GDM1 (cell line): Measurements from ENCODE around the gene SCAF1.

Experiments
- DNase-seq: peaks from one replicate; lab custom pipeline; 2025; lab: John Stamatoyannopoulos, UW

Gene SCAF1

GRCh38 chr19:49643466-49643865, 1.5 kb downstream of the SCAF1 start:
- no peak for DNase-seq

- no peak for DNase-seq
Observed at GRCh38 chr19:49645592-49645991, 3.6 kb downstream of the SCAF1 start.

GRCh38 chr19:49645995-49646394, 4.0 kb downstream of the SCAF1 start:
- no peak for DNase-seq

- no peak for DNase-seq
Observed at GRCh38 chr19:49646586-49646985, 4.6 kb downstream of the SCAF1 start.

DNA sequence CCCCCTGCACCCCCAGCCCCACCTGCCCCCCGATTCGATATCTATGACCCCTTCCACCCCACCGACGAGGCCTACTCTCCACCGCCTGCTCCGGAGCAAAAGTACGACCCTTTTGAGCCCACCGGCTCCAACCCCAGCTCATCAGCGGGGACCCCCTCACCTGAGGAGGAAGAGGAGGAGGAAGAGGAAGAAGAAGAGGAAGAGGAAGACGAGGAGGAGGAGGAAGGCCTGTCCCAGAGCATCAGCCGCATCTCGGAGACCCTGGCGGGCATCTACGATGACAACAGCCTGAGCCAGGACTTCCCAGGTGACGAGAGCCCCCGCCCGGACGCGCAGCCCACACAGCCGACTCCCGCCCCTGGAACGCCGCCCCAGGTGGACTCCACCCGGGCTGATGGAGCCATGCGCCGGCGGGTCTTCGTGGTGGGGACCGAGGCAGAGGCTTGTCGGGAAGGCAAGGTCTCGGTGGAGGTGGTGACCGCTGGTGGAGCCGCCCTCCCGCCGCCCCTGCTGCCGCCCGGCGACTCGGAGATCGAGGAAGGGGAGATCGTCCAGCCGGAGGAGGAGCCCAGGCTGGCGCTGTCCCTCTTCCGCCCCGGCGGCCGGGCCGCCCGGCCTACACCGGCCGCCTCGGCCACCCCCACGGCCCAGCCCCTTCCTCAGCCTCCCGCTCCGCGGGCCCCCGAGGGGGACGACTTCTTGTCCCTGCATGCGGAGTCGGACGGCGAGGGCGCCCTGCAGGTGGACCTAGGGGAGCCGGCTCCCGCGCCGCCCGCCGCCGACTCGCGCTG, 9.2 kb downstream of the SCAF1 start:
- DNase-seq: no peak

DNA sequence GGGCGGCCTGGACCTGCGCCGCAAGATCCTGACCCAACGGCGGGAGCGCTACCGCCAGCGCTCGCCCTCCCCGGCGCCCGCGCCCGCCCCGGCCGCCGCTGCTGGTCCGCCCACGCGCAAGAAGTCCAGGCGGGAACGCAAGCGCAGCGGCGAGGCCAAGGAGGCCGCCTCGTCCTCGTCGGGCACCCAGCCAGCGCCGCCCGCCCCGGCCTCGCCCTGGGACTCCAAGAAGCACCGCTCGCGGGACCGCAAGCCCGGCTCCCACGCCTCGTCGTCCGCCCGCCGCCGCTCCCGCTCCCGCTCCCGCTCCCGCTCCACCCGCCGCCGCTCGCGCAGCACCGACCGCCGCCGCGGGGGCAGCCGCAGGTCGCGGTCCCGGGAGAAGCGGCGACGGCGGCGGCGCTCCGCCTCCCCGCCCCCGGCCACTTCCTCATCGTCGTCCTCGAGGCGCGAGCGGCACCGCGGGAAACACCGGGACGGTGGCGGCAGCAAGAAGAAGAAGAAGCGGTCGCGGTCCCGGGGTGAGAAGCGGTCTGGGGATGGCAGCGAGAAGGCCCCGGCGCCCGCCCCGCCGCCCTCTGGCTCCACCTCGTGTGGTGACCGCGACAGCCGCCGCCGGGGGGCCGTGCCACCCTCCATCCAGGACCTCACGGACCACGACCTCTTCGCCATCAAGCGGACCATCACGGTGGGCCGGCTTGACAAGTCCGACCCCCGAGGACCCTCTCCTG, 10.0 kb downstream of the SCAF1 start:
- no peak for DNase-seq

DNA sequence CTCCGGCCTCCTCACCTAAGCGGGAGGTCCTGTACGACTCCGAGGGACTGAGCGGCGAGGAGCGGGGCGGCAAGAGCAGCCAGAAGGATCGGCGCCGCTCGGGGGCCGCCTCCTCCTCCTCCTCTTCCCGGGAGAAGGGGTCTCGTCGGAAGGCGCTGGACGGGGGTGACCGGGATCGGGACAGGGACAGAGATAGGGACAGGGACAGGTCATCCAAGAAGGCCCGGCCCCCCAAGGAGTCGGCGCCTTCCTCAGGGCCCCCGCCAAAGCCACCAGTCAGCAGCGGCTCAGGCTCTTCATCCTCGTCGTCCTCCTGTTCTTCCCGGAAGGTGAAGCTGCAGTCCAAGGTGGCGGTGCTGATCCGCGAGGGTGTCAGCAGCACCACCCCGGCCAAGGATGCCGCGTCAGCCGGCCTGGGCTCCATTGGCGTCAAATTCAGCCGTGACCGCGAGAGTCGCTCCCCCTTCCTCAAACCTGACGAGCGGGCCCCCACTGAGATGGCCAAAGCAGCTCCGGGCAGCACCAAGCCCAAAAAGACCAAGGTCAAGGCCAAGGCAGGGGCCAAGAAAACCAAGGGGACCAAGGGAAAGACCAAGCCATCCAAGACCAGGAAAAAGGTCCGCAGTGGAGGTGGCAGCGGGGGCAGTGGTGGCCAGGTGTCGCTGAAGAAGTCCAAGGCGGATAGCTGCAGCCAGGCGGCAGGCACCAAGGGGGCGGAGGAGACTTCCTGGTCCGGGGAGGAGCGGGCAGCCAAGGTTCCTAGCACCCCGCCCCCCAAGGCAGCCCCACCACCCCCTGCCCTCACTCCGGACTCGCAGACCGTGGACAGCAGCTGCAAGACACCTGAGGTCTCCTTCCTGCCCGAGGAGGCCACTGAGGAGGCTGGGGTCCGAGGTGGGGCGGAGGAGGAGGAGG, 10.8 kb downstream of the SCAF1 start:
- no peak for DNase-seq

DNA sequence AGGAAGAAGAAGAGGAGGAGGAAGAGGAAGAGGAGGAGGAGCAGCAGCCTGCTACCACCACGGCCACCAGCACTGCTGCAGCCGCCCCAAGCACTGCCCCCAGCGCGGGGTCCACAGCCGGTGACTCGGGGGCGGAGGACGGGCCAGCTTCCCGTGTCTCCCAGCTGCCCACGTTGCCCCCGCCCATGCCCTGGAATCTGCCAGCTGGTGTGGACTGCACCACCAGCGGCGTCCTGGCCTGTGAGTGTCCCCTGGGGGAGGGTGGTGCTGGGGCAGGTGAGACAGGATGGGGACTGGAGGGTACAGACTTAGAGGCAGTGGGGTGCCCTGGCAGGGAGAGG, 11.4 kb downstream of the SCAF1 start:
- DNase-seq: no peak

GRCh38 chr19:49654581-49654980, 12.6 kb downstream of the SCAF1 start:
- no peak for DNase-seq

DNA sequence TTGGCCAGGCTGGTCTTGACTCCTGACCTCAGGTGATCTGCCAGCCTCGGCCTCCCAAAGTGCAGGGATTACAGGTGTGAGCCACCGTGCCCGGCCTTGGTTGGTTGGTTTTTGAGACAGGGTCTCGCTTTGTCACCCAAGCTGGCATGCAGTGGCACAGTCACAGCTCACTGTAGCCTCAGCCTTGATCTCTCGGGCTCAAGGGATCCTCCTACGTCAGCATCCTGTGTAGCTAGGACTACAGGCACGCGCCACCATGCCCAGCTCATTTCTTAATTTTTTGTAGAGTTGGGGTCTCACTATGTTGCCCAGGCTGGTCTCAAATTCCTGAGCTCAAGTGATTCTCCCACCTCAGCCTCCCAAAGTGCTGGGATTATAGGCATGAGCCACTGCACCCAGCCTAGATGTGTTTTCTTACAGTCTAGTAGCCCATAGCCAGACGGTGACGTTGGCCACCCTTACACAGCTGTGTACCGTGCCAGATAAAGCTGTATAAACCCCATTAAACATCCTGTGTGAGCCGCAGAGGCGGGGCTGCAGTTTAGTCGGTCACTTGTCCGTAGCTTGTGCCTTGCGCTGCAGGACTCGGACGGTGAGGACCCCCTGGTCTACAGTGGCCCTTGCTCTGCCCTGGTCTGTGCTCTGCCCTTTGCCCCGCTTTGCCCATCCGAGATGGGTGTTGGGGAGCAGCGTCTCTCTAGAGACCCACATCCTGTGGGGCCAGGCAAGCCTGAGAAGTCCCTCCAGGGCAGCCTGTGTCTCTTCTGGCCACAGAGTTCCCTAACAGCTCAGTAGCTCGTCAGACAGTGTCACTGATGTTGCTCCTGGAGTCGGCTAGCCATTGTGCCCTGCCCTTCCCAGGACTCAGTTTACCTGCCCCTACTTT, 13.8 kb downstream of the SCAF1 start:
- no peak for DNase-seq

- DNase-seq: no peak
Observed at GRCh38 chr19:49656456-49657109, 14.6 kb downstream of the SCAF1 start.

DNA sequence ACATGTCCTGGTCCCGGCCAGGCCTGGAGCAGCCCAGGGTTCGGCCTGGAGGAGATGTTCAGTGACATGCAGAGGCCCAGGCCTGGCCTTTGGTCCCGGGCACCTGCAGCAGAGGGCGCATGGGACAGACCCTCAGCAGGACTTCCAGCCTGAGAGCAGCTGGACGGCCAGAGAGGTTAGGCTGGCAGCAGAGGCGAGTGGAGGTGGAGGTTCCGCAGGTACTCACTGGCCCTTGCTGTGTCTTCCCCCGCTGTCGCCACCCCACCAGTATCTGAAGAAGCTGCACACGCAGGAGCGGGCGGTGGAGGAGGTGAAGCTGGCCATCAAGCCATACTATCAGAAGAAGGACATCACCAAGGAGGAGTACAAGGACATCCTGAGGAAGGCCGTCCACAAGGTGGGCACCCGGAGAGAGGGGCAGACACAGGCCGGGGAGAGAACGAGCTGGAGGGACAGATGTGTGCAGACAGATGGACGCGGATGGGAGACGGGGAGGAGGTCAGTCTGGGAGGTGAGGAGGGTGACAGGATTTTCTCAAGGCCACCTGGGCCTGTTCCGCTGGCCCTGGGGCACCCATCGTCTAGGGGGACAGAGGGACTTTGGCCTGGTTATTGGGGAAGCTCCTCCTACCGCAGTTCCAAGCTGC, 15.6 kb downstream of the SCAF1 start:
- no peak for DNase-seq

DNA sequence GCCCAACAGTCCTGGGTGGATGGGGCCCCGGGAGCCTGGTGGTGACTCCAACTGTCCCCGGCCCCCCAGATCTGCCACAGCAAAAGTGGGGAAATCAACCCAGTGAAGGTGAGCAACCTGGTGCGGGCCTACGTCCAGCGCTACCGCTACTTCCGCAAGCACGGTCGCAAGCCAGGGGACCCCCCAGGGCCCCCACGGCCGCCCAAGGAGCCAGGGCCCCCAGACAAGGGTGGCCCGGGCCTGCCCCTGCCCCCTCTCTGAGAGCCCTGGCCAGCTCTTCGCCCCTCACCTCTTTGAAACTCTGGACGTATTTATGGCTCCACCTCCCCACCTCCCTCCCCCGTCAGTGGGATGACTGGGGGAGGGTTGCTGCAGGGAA, 16.1 kb downstream of the SCAF1 start:
- no peak for DNase-seq

- no peak for DNase-seq
Observed at GRCh38 chr19:49658566-49659442, 16.8 kb downstream of the SCAF1 start.

DNA sequence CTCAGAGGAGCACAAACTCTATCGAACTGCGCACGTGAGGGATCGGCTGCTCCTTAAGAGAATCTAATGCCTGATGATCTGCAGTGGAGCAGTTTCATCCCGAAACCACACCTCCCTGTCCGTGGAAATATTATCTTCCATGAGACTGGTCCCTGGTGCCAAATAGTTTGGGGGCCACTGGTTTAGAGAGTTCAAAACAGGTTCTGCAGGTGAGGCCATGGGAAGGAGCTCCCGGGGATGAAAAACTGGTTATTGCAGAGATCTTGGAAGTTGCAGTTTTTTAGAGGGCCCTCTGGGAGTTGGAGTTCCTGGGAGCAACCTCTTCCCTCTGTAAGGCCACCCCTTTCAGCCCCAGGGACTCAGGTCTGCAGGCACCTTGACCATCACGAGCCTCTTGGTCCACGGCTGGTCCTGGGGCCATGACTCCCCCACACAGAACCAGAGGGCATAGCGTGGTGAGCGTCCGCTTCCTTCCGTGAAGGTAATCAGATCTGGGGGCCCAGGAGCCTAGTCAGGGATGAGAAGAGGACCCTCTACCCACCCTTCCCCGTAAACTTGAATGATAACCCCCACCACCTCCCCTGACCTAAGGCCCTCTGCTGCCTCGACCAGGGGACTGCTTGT, 18.4 kb downstream of the SCAF1 start:
- DNase-seq: no peak

DNA sequence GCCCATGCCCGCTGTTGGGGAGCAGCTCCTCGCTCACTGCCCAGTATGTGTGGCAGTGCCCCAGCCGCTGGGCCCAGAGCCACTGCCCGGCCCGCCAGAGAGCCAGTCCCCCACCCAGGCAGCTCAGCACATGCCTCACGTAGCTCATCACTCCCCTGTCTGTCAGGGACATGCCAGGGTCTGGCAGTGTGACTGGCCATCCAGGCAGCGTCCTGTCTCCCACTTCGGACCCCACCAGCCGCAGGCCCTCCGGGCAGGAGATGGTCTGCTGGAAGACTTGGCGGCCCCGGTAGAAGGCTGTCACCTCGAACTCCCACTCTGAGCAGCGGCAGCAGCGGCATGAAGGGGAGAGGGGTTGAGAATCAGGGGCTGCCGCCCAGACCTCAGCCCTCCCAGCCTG, 20.0 kb downstream of the SCAF1 start:
- DNase-seq: no peak

DNA sequence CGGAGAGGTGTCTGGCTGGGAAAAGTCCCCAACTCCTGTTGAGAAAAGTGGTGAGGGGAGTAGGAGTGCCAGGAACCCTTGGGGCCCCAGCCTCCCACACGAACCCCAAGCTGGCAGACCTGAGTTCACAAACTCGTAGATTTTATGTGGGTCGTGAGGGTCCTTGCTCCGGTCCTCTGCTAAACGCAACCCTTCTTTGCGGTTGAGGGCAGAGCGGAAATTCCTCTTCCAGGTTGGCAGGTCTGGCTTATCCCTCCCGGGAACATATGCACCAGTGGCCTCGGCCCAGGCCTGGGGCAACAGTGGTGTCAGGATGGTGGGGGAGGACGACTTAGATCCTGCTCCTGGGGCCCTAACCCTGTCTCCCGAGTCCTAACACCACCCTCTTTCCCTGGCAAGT, 21.2 kb downstream of the SCAF1 start:
- no peak for DNase-seq

- peak; percentile 49 for DNase-seq
Observed at GRCh38 chr19:49664171-49665035, 22.4 kb downstream of the SCAF1 start.
